ENCODE data around the gene RANBP3.
"Not testable (repeated sequence)": the region's sequence is repeated elsewhere in the genome, so short reads cannot be mapped to it uniquely, and the experiment has no call there.

The RANBP3 gene, protein sequence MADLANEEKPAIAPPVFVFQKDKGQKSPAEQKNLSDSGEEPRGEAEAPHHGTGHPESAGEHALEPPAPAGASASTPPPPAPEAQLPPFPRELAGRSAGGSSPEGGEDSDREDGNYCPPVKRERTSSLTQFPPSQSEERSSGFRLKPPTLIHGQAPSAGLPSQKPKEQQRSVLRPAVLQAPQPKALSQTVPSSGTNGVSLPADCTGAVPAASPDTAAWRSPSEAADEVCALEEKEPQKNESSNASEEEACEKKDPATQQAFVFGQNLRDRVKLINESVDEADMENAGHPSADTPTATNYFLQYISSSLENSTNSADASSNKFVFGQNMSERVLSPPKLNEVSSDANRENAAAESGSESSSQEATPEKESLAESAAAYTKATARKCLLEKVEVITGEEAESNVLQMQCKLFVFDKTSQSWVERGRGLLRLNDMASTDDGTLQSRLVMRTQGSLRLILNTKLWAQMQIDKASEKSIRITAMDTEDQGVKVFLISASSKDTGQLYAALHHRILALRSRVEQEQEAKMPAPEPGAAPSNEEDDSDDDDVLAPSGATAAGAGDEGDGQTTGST

DNA sequence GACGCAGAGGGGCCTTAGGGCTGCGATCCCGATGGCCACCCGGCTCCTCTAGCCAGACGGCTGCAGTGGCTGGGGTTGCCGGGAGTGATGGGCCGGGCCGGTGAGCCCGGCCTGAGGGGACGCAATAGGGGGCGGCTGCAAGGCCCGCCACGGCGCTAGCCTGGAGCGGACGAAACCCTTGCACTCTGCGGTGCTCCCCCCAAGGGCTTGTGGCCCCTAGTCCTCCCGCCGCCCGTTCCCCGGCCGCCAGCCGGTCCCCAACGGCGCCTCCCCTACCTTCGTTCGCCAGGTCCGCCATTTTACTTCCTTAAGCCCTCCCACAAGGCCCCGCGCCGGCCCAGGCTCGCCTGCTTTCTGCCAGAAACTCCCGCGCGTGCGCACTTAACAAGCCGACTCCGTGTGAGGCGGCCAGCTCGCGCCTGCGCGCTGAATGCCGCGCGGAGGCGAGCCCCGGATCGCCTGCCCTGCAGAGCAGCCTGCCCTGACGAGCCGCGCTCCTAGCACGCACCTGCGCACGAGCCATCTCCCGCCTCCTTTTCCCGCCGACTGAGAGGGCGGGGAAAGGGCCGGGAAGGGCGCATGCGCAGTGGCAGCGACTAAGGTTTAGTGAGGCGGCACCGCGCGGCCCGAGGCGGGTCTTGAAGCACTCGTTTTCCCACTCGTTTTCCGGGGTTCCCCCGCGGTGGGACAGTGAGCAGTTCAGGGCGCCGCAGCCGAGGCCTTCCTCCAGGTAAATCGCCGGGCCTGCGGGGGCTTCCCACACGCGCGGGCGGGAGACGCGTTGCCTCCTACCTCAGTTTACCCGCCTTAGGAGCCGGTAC lies at the start of gene RANBP3:
TSS of gene RANBP3 (minus strand) at position 356 of the 821 bp plus-strand sequence. CDS start at position 298, 58 bp downstream.
- DNase-seq (ENCODE audit: low spot score) = peak; percentile 99

DNA sequence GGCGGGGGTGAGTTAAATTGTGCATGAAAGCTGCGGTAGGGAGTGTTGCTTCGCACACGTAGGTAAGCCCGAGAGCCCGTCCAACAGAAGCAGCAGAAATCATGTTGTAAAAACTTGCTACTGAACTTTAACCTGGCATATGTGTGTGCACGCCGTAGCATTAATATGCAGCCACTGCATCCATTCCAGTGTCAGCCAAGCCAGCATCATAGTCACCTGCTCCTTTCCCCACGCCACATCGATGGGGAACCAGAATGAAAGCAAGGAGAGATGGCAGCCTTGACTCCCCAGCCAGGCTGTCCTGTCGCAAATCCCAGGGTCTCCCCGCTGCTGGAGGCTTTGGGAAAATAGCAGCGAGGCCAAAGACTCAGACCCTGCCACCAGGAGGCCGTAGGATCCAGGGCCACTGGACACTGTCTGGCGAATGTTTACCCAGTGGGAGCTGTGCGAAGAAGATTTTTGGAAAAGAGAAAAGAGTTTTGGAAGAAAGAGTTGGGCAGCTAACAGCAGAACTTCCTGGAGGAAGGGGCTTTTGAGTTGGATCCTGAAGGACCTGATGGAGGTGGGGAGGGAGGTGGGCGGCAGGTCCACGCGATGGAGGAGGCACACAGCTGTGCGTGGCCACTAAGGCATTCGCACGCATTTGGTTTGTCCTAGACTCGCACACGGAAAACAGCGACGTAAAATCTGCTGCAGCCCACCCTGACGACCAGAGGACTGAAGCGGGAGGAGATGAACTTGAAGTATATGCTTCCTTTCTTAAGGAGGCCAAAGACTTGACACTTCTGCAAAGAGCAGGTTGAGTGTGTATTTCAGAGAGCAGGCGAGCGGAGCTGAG lies 48.7 kb upstream of the RANBP3 start:
- no peak for DNase-seq (ENCODE audit: low spot score)

DNA sequence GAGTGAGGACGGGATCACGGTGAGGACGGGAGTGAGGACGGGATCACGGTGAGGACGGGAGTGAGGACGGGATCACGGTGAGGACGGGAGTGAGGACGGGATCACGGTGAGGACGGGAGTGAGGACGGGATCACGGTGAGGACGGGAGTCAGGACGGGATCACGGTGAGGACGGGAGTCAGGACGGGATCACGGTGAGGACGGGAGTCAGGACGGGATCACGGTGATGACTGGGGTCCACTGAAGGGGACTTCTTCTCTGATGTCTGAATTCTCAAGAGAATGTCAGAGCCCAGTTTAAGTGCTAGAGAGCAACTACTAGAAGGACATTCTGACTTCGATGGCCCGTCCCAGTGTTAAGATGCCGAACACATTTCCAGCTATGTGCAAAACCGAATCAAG lies 46.8 kb upstream of the RANBP3 start:
- not testable (repeated sequence) for DNase-seq (ENCODE audit: low spot score)

DNA sequence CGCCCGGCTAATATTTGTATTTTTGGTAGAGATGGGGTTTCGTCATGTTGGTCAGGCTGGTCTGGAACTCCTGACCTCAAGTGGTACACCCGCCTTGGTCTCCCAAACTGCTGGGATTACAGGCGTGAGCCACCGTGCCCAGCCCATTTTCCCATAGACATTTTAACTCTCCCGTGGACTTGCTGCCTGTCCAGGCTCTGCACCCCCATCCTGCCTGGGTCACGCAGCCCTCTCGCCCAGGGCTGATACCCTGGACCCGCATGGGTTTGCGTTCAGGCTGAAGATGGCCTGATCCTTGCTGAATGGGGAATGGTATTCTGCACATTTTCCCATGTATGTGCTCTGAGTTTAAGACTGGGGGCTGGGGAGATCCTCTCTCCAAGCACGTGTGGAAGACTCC lies 46.0 kb upstream of the RANBP3 start:
- no peak for DNase-seq (ENCODE audit: low spot score)

DNA sequence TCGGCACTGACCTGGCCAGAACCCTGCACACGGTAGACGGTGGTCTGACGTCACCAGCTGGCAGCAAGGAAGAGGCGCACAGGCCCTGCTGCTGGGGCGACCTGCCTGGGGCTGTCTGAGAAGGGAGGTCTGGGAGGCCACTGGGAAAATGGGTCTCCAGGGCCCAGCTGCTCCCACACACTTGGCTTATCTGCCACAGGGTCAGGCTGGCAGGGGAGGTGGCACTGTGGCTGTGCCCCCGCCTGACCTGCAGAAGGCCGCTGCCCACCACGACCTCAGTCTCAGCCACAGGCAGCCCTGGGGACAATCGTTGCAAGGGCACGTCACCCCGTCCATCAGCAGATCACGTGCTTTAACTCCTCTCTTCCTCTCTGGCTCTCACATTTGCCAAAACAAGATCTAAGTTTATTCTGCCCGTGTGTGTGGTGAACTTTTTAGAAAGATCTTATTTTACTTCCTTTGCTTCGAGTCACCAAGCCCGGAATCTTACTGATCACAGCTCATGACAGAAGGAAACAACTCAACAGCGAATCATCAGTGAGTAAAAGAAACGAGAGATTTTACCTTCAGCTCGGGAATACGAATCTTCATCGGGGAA lies 45.2 kb upstream of the RANBP3 start:
- DNase-seq (ENCODE audit: low spot score) = no peak

DNA sequence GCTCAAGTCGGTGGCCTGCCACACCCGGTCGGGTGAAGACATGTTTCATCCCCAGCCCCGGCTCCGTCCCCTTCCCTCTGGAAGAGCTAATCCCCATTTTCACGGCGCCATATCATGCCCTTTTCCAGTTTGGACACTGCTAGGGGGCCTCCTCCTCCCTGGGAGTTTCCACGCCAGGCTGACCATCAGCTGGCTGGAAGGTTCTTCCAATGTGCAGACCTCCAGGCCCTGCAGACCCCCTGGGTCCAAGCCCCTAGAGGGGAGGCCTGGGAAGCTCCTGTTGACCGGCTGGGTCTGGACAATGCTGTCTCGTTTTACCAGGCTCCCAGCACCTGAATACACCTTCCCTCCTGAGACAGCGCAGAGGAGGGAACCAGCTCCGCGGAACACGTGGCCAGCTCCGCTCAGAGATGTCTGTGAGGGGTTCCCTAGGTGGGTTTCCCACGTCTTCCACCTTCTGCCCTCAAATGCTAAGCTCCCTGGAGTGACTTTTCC lies 44.7 kb upstream of the RANBP3 start:
- no peak for DNase-seq (ENCODE audit: low spot score)

DNA sequence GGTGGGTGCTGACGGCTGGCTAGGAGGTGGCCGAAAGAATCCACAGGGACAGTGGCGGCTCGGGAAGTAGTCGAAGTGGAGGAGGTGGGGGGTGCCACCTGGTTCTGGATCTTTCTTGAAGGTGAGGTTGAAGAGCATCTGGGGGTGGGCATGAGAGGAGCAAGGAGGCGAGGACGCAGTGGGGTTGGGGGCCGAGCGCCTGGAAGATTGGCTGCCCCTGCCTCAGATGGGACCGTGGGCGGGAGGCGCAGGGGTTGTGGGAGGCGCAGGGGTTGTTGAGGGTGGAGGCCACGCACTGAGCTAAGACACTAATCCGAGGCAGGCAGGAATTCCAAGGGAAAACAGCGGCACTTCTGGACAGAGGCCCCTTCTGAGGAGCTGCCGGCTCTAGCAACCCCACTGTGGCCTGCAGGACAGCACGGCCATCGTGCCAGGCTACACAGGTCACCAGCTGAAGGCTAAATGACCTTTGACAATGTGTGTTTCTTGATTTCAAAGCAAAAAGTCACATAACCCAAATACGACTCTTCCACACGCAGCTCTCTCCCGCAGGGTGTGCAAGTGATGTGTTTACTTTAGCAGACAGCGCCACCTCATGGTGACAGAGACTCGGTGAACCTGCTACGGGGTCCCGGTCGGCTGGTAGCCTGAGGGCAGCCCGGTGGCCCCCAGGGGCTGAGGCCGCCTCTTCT lies 44.1 kb upstream of the RANBP3 start:
- peak; percentile 93 for DNase-seq (ENCODE audit: low spot score)

DNA sequence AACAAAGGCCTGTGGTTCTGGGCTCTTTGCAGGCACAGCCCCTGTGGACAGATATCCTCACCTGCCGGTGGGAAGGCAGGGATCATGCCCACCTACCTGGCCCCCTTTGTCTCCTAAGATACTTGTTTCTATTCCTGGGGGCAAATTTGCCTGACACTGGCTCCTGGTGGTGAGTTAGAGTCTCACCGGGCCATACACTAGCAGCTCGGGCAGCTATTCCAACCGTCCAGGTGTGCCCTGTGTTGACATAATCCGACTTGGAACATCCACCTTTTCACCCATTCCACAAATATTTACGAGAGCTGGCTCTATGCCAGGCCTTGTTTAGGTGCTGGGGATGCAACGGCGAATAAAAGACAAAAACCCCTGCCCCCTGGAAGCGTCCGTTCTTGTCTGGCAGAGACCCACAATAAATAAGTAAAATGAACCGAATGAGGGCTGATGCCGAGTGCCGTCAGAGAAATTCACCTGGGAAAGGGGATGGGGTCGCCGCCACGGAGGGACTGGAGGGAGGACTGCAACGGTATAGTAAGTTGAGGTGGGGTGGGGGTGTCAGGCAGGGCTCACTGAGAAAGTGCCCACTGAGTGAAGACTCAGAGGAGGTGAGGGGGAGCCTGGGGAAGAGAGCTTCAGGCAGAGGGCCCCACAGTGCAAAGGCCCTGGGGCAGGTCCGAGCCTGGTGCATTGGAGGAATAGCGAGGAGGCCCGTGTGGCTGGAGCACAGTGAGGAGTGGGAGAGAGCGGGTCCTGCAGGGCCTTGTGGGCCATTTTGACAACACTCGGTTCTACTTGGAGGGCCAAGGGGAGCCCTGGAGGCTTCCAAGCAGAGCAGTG lies 43.2 kb upstream of the RANBP3 start:
- DNase-seq (ENCODE audit: low spot score) = no peak

DNA sequence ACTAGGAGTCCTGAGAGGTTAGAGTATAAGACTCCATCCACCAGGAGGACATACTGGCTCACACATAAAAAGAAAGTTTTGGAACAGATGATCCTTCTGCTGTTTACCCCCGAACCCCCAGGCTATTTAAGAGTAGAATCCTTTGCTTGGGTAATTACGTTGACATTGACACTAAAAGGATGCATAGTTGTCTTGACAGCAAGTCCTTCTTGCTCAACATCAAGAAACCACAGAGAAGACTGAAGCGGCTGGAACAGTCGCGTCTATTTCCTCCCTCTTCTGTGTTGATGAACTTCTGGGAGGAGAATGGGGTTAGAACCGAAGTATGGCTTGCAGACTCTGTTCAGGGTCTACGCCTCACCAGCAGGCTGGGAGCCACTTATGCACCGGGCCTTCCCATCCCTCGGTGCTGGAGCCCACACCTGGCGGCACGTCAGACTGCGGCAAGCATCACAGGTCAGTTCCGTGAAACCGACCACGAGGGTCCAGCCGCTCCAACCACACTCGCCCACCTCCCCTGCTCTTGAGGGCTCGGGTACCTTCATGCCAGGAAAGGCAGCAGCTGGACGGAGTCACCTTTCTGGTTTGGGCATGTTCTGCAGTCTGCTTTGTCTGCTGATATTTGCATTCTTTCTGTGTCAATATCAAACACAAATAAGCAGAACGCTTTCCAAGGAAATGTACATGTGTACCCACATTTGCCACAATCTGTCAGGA lies 42.4 kb upstream of the RANBP3 start:
- DNase-seq (ENCODE audit: low spot score) = no peak

DNA sequence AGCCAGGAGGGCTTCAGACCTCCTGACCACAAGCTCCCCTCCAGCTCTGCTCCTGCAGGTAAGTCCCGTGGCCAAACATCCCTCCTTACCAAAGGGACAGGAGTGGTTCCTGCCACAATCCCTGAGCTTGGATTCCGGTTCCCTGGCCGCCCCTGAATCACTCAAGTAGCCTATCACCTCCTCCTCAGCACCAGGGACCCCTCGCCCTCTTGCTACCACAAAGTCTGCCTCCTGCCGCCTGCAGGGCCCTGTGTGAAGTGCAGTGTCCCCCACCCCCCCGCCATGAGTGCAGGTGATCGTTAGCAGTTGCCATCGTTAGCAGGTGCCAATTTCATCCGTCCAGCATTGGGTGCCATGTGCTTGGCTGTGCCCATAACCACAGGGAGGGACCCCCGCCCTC lies 40.8 kb upstream of the RANBP3 start:
- peak; percentile 43 for DNase-seq (ENCODE audit: low spot score)

DNA sequence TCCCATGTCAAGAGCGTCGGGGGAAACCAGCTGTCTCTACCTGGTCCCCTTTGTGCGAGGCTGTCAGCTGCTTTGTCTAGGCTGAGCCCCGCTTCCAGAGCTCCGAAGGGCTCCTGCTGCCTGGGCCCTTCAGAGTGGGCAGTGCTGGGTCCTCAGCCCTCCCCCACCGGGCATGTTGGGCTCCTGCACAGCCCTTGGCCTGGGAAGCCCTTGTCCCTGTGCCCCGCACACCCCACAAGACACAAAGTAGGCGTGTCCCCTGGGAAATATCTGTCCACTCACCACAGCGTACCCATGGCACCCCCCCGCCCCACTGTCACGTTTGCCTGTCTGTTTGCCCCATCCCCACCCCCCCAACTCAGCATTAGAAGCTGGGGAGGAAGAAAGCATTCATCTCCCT lies 39.6 kb upstream of the RANBP3 start:
- DNase-seq (ENCODE audit: low spot score) = no peak

DNA sequence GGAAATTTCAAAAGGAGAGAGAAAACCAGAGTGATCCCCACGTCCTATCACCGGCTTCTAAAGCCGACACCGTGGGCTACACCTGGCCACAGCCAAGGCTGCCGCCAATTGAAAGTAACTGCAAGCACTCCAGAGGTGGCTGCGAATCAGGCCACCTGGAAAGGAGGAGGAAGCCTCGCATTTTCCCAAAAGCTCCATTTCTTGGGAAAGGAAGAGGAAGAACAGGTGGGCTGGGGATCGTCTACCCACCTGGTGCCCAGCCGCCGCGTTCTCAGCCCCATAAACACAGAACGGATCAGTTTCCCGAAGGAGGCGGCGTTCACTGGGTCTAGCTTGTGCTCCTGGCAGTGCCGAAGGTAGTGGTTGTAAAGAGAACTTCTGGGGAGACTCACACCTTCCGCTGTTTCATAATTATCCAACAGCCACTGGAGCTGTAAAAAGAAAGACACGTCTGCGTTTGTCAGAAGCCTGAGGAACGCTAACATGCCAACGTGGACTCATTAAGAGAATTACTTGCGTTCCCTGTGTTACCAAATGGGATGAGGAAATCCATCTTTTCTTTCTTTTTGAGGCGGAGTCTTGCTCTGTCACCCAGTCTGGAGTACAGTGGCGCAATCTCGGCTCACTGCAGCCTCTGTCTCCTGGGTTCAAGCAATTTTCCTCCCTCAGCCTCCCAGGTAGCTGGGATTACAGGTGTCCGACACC lies 38.1 kb upstream of the RANBP3 start:
- no peak for DNase-seq (ENCODE audit: low spot score)

DNA sequence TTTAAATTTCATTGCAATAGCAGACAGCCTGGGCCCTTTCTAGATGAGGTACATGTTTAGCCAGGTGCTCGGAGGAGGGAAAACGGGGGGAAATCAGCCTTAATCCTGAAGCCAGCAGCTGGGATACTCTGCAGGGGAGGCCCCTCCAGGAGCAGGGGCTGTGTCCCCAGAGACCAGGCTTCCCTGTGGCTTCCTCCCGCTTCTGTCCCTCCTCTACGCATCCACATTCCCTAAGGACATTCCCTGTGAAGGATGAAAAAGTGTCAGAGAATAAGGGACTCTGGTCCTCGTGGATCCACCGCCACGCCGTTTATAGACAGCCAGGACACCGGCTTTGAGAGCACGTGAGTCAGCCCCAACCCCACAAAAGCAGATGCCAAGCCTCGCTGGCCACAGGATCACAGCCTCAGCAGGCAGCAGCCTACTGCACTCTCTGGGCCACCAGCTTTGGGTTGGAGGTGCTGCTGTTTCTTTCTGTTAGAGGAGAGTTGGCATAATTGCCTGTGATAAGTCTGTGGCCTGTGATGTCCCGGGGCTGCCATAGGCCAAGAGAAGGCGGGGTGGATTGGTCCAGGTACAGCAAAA lies 36.7 kb upstream of the RANBP3 start:
- no peak for DNase-seq (ENCODE audit: low spot score)

DNA sequence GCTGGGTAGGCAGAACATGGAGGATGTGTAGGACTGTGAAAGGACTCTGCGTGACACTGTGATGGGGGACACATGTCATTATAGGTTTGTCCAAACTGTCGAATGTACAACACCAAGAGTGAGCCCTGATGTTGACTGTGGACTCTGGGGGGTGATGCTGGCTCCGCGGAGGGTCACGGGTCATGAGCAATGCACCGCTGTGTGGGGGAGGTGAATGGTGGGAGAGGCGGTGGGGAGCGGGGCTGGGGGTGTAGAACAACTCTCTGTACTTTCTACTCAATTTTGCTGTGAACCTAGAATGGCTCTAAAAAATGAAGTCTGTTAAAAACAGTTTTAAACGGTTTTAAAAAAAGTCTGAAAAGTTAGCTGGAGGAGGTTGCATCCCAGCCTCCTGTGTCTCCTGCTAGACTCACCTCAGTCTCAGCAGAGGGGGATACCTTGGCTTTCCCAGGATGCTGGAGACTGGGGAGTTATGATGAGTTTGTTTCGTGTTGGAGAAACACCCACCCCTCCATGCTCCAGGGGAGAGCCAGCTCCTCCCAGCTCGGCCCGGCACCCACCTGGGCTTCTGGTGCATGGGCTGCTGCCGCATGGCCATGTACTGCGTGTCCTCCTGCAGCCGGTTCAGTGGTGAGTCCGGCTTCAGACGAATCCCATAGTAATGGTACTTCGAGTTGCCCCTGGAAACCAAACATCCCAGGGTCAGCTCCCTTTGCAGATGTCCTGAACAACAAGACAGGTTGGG lies 34.7 kb upstream of the RANBP3 start:
- no peak for DNase-seq (ENCODE audit: low spot score)

DNA sequence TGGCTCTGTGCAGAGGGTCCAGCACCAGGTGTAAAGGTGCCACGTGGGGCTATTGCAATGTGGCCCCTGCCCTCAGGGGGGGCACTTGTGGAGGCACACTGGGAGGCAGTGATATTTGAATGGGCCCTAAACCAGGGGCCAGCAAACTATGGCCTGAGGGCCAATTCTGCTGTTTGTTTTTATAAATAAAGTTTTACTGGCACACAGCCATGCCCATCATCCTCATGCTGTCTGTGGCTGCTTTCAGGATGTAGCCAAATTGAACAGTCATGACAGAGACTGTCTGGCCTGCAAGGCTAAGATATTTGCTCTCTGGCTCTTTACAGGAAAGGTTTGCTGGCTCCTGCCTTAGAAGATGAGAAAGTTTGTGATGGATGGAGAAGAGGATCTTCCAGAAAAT lies 33.9 kb upstream of the RANBP3 start:
- no peak for DNase-seq (ENCODE audit: low spot score)

DNA sequence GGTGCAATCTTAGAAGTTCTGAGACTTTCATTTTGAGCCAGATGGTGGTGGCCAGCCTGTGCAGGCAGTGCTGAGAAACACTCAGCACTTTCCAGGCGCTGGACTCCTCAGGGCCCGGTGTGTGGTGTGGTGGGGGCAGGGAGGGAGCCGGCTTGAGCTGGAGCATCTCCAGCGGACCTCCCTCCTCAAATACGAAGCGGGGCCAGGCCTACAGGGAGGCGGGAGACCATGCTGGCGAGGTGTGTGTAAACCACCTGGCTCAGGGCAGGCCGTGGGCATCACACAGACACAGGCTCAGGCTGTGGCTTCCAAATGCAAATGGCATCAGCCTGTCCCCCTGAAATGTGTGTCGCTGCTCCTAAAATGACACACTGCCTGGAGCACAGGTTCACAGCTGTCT lies 33.3 kb upstream of the RANBP3 start:
- no peak for DNase-seq (ENCODE audit: low spot score)

DNA sequence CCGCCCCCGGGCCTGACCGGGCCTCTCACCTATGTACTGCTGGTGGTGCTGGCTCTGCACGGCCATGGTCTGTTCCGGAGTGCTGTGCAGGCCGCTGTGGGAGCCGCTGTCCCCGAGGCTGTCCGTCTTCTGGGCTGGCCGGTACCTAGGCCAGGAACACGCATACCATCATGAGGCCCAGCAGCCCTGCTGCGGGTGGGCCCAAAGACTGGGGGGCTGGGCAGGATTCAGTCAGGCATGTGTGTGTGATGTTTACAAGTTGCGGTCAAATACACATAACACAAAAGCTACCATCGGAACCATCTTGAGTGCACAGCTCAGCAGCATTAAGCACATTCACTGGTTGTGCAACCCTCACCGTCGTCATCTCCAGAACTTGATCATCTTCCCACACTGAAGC lies 32.2 kb upstream of the RANBP3 start:
- DNase-seq (ENCODE audit: low spot score) = no peak

DNA sequence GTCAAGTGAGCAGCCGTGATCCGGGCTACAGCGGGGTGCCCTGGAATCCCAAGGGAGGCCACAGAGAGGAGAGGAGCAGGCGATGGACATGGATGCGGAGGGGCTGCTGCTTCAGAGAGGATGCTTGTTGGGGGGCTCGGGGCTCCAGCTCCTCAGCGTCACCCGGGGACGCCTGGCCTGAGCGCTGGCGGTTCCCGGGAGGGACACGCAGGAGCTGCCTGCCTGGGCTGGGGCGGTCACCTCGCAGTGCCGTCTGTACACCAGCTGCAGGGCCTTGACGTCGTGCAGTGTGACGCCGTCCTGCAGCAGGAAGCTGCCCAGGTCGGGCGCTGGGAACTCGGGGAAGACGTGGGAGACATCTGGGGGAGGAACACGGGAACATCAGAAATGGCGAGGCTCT lies 29.9 kb upstream of the RANBP3 start:
- DNase-seq (ENCODE audit: low spot score) = no peak

All from NAMALWA (cell line).